ENCODE data around the gene RNU6-1.

The RNU6-1 gene

GRCh38 chr15:67855842-67856241 lies 16.0 kb upstream of the RNU6-1 start:
- no peak for TF ChIP-seq CTCF (IDR thresholded peaks at IDR 0.05)

GRCh38 chr15:67854358-67854757 lies 14.5 kb upstream of the RNU6-1 start:
- TF ChIP-seq CTCF (IDR thresholded peaks at IDR 0.05), result no peak

- TF ChIP-seq CTCF (IDR thresholded peaks at IDR 0.05), result no peak
These were observed 13.6 kb upstream of the RNU6-1 start for GRCh38 chr15:67853454-67853853.

- TF ChIP-seq CTCF (IDR thresholded peaks at IDR 0.05), result no peak
These were observed 12.6 kb upstream of the RNU6-1 start for GRCh38 chr15:67852418-67852817.

- no peak for TF ChIP-seq CTCF (IDR thresholded peaks at IDR 0.05)
These were observed 11.2 kb upstream of the RNU6-1 start for GRCh38 chr15:67850994-67851571.

- TF ChIP-seq CTCF (IDR thresholded peaks at IDR 0.05), result no peak
These were observed 10.5 kb upstream of the RNU6-1 start for GRCh38 chr15:67850336-67850735.

- TF ChIP-seq CTCF (IDR thresholded peaks at IDR 0.05), result no peak
These were observed 9.7 kb upstream of the RNU6-1 start for GRCh38 chr15:67849538-67849937.

GRCh38 chr15:67845974-67846373 lies 6.1 kb upstream of the RNU6-1 start:
- no peak for TF ChIP-seq CTCF (IDR thresholded peaks at IDR 0.05)
